Spleen (tissue), 7 donors: ENCODE results near the gene LPCAT3.

ENCODE experiments used
- CTCF ChIP-seq, 11 experiments: fragments of 200-600 bp in 7 of 11; fragments of 450-650 bp in 4 of 11; sonication (generic) in 4 of 11; IDR thresholded peaks in 8 of 11; conservative IDR thresholded peaks in 3 of 11; 1 replicate in 7 of 11; 2 replicates in 4 of 11; pipeline versions ENCODE4 v1.4.0 to v1.8.0; 2016 to 2021; ENCODE audit warnings: antibody characterized with exemption in 11 of 11, inconsistent platforms in 4 of 11, mild to moderate bottlenecking in 1 of 11
- POLR2A ChIP-seq, 3 donors: fragments of 450-650 bp; IDR thresholded peaks; one replicate each; pipeline ENCODE4 v1.5.1; 2017; ENCODE audit warnings: antibody characterized with exemption in 3 of 3, mild to moderate bottlenecking in 1 of 3
- donor health status: DM: no; HTN: no; CAD: no; lungs with moderate emphysema.
- donor health status: DM: no; HTN: no; CAD: no.
- donor health status: DM: no; HTN: no; CAD: no.

GRCh38 chr12:7060353-7060954 lies 42.2 kb upstream of the LPCAT3 start, which contains the start of gene C1S:
- TF ChIP-seq CTCF (IDR thresholded peaks at IDR 0.05 in 8 of 11, conservative IDR thresholded peaks at IDR 0.05 in 3 of 11) (peak in 10 of 11 experiments; percentile 39 to 81 (median 60)), POLR2A (IDR thresholded peaks at IDR 0.05) (no peak)
